Measurements from ENCODE around the gene PSMB5. TPM values are rescaled to one million over a fixed set of nuclear protein-coding genes. Genes with fewer than 3 reads are reported as not detected.

PSMB5 gene
- total RNA-seq, 2 experiments from 2014 or later: 176 to 182 TPM

DNA sequence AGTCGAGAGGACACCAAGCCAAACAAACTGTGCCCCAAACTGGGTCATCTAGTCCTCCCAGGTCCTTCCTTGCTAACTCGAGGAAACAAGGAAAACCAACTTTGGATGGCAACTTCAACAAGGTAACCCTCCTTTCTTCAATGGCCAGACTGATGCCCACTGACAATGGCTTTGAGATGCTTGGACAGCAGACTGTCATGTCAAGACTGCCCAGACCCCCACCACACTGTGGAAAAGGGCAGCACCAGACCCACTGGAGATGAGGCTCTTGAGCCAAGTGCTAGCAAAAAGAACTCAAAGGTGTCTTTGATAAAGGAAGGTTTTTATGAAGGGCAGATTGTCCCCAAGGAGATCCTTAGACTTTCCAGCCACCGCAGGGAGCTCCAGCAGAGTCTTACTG, 31.7 kb upstream of the PSMB5 start:
- ChIA-PET POLR2A (no interaction called here), CTCF (interaction anchor here (0.7 to 3.1 kb wide), 2 partner anchors 9 to 93 kb away, joined by 4 to 53 read pairs; partner anchors contain the start of gene CDH24)

DNA sequence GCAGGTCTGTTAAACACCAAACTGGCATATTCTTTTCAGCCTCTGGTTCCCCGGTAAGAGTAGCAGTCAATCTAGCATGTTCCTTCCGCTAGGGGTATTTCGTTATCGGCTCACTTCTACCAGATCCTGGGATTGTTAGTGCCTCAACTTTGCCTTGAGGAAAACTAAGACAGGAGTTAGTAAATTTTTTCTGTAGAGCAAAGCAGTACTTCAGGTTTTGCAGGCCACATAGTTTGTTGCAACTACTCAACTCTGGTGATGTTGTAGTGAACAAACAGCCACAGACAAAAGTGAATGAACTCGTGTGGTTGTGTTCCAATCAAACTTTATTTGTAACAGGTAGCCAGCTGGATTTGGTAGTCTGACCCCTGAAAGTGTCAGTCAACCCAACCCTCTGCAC, 28.9 kb upstream of the PSMB5 start:
- ChIA-PET POLR2A (no interaction called here), CTCF (interaction anchor here (1.2 to 12.8 kb wide), 3 partner anchors 57 to 507 kb away, joined by 3 to 221 read pairs (median 3); partner anchors contain the start of gene AJUBA)

DNA sequence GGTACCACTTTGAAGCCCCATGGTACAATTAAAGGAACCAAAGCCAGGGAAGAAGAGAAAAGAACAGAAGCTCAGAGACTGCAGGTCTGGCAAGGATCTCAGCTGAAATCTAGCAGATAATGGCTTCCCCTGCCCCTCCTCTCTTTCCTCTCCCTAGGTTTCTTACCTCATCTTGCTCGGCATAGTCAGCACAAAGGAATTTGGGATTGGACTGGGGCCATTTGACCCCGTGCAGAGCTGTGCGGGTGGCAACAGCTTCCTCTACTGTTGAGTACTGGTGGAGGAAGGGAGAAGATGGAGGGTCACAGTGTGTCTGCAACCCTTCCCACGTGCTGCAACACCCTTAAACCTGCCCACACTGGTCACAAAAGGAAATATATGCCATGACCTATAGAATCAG, 27.3 kb upstream of the PSMB5 start:
- CTCF ChIA-PET: interaction anchor here (0.6 to 12.8 kb wide), 7 partner anchors 21 to 505 kb away, joined by 3 to 221 read pairs (median 3); partner anchors contain the start of gene AJUBA
- POLR2A ChIA-PET: interaction anchor here (0.6 to 1.1 kb wide), 2 partner anchors 32 to 55 kb away, joined by 3 read pairs; no protein-coding TSS in a partner anchor

DNA sequence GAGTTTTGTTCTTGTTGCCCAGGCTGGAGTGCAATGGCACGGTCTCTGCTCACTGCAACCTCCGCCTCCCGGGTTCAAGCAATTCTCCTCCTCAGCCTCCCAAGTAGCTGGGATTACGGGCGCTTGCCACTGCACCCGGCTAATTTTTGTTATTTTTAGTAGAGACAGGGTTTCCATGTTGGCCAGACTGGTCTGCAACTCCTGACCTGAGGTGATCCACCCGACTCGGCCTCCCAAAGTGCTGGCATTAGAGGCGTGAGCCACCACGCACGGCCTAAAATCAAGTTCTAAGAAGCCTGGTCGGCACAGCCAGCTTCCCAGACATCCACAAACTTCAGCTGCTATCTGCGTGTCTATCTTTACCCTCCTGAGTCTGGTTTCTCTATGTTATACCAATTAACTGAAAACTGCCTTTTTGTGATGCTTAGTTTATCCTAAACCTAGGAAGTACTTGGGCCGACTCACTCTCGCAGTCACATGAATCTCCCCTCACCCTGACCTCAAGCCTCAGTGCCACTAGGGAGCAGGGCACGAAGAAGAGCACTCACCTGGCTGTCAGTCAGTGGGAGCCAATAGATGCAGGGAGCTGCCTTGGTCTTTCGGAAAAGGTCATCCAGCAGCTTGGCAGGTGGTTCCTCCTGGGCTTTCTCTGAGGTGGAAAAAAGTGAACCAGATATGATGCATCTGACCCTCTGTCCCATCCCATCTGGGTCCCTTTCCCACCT, 26.0 kb upstream of the PSMB5 start:
- ChIA-PET POLR2A (interaction anchor here (0.6 to 1.5 kb wide), 3 partner anchors 9 to 121 kb away, joined by 3 to 8 read pairs (median 4); no protein-coding TSS in a partner anchor), CTCF (interaction anchor here (0.8 to 12.8 kb wide), 10 partner anchors 7 to 87 kb away, joined by 3 to 221 read pairs (median 4); partner anchors contain the start of gene AJUBA)

DNA sequence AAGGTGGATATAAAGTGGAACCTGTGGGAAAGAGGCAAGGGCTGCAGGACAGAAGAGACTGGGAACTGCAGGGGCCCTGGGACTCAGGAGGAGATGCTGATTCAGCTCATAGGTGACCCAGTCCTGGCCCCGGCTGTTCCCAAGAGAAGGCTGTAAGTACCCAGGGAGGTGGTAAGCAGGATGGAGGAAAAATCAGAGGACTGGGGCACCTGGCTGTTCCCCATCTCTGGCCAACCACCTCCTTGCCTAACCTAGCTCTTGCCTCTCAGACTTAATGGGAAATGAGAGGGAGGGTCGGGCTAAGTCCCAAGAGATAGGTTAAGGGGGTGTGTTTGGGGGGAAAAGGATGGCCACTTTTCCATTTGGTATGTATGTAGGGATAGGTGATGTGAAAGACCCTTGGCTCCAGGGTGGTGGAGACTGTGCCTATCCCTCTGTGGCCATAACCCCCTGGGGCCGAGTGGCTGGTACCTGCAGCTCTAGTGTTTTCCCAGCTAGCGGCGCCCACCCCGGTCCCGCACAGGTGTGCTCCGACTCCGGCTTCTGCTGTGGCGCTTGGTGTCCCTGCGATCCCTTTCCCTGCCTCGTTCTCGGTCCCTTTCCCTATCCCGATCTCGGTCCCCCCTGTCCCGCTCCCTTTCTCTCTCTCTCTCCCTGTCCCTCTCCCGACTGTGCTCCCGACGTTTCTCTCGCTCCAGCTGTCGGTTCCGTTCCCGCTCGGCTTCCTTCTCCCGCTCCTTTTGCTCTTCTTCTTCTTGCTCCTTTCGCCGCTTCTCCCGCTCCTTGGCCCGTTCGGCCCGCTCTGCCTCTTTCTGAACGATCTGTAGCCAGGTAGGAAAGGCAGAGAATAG, 24.2 kb upstream of the PSMB5 start:
- CTCF ChIA-PET: interaction anchor here (0.7 to 12.8 kb wide), 26 partner anchors 9 to 236 kb away, joined by 3 to 221 read pairs (median 6); partner anchors contain the start of genes AJUBA, PRMT5 and PSMB5
- POLR2A ChIA-PET: interaction anchor here (0.9 to 1.6 kb wide), 9 partner anchors 9 to 73 kb away, joined by 3 to 8 read pairs (median 4); partner anchors contain the start of genes ACIN1 and C14orf119

DNA sequence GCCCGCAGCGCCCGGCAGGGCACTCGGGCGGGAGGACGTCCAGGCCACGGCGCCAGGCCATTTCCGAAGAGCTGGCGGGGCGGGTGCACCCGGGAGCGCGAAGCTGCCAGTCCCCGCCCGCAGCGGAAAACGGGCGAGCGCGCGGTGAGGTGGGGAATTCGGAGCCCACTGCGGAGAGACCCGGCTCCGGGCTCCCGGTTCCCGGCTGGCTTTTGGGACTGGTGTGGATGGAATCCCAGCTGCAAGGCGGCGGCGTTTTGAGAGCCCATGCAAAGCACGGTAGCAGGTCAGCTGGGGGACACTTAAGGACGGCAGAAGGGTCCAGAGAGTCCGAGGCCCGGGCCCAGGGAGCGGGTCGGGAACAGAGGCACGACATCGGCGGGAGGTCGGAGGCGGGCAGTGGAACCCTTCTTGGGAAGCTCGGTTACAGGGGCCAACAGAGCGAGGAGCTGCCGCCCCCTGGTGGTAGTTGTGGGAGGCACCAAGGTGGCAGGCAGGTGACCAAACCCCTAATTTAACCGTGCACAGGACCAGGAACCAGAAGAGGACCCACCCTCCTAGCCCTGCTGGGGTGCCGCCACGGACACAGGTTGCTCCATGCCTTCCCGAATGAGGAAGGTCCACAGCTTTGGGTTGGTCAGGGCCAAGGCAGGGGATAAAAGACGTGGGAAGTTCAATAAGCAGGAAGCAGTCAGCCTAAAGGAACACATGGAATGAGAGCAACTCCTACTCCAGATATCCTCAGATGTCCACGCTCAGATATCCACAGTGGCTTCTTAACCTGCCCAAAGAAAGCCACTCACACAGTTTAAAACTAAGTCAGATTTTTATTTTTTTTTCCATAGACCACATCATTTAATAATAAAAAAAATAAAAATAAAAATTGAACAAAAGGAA, 23.3 kb upstream of the PSMB5 start:
- CTCF ChIA-PET: interaction anchor here (0.6 to 12.8 kb wide), 32 partner anchors 10 to 235 kb away, joined by 3 to 221 read pairs (median 6); partner anchors contain the start of genes ACIN1, AJUBA, C14orf119 and PRMT5
- POLR2A ChIA-PET: interaction anchor here (0.7 to 1.6 kb wide), 7 partner anchors 10 to 86 kb away, joined by 3 to 8 read pairs (median 4); no protein-coding TSS in a partner anchor

DNA sequence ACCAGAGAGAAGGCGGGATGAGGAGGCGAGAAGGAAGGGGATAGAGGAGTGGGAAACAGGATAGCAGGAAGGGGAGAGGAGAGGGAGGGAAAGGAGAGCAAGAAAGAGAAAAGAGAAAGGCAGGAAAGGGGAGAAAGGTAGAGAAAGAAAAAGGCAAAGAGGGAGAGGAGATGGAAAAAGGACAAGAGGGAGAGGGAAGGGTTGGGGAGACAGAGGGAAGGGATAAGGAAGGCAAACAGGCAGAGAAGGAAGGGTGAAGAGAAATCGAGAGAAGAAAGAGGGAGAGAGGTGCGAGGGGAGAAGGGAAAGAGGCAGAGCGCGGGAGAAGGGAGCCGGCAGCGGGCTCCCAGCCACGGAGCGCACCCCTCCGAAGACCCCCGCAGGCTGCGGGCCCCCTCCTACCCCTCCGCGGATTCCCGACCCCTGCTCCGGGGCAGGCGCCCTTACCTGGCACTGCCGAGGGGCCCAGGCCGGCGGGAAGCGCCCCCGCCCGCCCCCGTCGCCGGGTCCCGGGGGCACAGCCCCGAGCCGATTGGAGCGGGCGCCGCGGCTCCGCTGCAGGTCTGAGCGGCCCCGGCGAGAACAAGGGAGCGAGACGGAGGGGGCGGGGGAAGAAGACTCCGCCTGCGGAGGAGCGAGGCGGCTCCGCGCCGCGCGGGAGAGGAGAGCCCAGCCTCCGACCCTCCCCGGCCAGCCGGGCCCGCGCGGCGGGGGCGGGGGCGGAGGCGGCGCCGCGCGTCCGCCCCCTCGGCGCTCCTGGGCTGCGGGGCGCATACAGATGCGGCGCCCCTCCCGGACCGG, 22.5 kb upstream of the PSMB5 start, which contains the start of gene CDH24:
TSS of gene CDH24 (minus strand) at position 565 of the 801 bp plus-strand sequence. CDS start 1,787 bp downstream, outside the sequence.
- ChIA-PET POLR2A (interaction anchor here (0.6 to 1.6 kb wide), 7 partner anchors 11 to 218 kb away, joined by 3 to 8 read pairs (median 4); no protein-coding TSS in a partner anchor), CTCF (interaction anchor here (0.6 to 12.8 kb wide), 36 partner anchors 11 to 234 kb away, joined by 3 to 221 read pairs (median 6); partner anchors contain the start of genes ACIN1, AJUBA, C14orf119 and PRMT5)

DNA sequence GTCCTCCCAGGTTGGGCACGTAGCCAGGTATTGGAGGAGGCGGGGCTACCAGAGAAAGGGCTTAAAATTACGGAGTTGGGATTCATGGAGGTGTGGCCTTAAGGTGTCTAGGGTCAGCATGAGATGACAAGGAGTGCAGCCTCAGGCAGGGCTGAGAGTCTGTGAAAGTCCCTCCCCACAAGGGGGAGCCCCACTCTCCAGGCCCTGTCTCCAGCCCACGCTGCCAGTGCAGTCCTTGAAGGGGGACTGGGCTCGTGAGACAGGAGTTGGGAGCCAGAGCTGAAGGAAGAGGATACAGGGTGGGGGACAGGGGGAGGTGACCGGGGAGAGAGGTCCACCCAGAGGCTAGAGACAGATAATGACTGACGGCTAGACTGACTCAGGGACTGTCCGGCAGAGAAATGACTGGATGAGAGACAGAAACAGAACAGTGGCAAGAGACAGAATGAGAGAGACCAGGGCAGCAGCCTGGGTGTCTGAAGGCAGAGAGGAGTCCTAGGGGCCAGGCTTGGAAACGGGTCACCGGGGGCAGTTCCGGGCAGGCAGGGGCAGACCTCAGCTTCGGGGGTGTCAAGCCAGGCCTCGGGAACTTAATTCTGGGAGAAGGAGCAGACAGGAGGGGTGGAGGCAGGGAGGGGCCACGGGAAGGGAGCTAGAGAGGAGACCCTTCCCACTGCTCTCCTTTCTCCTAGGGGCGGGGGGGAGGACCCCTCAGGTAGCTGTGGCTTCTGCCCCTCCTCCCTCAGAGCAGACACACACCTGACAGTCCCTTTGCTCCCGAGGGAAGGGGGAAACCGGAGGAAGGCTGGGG, 21.6 kb upstream of the PSMB5 start:
- POLR2A ChIA-PET: interaction anchor here (0.6 kb wide), 1 partner anchor 217 kb away, joined by 7 read pairs; no protein-coding TSS in a partner anchor
- CTCF ChIA-PET: interaction anchor here (0.6 to 12.8 kb wide), 13 partner anchors 12 to 226 kb away, joined by 3 to 221 read pairs (median 7); partner anchors contain the start of genes ACIN1, AJUBA, C14orf119 and HAUS4

DNA sequence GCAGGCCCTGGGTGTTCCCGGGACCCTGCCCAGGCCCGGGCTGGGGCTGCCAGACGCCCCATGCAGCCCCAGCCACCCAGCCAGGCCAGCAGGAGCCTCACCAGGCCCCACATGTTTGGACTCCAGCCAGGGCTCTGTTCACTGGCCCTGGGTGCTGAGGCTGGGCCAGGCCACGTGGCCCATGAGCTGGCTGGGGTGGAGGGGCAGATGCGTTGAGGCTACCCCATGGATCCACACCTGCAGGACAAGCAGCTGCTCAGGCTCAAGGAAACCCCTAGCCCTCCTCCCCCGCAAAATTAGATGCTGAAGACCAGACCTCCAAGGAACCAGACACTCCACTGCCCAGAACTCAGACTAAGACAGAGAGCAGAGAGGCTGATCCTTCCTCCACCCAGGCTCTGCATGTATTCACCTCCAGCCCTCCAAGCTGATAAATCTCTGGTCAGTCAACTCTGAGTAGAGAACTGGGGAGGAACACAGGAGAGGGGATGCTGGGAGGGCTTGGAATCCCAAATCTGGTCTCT, 21.0 kb upstream of the PSMB5 start:
- ChIA-PET POLR2A (no interaction called here), CTCF (interaction anchor here (0.6 to 12.8 kb wide), 10 partner anchors 12 to 231 kb away, joined by 3 to 221 read pairs (median 6); partner anchors contain the start of genes AJUBA and PSMB5)

DNA sequence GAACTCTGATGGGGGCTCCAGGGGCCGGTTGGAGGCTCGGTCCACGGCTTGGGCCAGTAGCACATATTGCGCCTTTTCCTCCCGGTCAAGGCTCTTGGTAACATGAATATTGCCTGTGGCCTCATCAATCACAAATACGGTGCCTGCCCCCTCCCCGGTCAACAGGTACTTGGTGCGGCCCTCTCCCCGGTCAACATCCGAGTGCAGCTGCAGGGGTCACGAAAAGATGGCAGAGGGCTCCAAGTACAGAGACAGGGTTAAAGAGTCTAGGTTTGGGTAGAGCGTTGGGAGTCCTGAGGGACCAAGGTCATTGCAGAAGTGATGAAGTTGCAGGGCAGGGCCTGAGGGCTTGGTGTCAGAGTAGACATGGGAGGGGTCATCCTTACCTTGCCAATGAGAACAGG, 20.4 kb upstream of the PSMB5 start:
- POLR2A ChIA-PET: no interaction called here

DNA sequence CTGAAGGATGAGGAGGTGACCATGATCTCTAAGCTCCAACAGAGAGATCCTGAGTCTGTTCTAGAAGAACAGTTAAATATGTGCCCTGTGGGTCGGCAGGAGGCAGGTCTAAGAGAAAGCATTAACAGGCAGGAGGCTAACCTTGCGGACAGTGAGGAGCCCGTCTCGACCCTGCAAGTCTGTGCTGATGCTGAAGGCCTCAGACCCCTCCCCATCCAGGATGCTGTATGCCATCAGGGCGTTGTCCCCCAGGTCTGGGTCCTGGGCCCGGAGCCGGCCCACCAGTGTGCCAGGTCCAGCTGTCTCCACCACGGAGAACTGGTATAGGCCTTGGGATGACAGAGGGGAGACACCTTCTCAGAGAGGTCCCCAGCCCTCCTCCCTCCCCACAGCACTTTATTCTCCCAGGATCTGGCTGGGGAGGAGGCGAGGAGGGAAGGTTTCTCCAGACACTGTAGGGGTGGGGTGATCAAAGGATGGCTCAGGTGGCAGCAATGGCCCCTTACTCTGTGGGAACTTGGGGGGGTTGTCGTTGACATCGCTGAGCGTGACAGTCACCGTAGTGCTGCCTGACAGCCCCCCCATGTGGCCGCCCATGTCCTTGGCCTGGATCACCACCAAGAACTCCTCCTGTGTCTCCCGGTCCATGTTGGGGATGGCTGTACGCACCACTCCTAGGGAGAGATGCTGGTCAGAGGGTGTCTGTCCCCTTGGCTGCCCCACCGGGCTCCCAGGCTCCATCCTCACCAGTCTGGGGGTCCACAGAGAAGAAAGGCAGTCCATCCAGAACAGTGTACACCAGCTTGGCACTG, 19.5 kb upstream of the PSMB5 start:
- POLR2A ChIA-PET: interaction anchor here (0.6 to 0.7 kb wide), 2 partner anchors 47 to 61 kb away, joined by 3 to 6 read pairs; no protein-coding TSS in a partner anchor
- CTCF ChIA-PET: interaction anchor here (0.6 to 12.8 kb wide), 6 partner anchors 14 to 81 kb away, joined by 3 to 221 read pairs (median 17); partner anchors contain the start of gene AJUBA

More for the DNA sequence above, 20.4 kb upstream of the PSMB5 start:
- CTCF ChIA-PET: interaction anchor here (0.6 to 12.8 kb wide), 9 partner anchors 13 to 231 kb away, joined by 3 to 221 read pairs (median 9); partner anchors contain the start of genes AJUBA and PSMB5

DNA sequence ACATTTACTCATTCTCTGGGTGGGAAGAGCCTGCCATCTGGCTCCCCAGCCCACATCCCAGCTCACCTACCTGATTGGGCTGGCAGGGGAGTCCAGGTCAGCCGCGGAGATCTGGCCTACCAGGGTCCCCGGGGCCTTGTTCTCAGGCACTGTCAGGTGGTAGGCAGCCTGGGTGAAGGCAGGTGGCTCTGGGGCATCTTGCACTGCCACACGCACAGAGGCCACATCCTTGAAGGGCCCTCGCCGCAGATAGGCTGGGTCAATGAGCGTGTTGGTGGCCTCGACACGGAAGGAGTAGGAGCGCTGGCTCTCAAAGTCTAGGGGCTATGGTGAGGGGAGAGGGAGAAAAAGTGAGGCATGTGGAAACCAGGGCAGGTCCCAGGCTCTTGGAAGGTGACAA, 18.7 kb upstream of the PSMB5 start:
- POLR2A ChIA-PET: no interaction called here
- CTCF ChIA-PET: interaction anchor here (0.6 to 12.8 kb wide), 5 partner anchors 35 to 80 kb away, joined by 3 to 221 read pairs (median 6); partner anchors contain the start of gene AJUBA

DNA sequence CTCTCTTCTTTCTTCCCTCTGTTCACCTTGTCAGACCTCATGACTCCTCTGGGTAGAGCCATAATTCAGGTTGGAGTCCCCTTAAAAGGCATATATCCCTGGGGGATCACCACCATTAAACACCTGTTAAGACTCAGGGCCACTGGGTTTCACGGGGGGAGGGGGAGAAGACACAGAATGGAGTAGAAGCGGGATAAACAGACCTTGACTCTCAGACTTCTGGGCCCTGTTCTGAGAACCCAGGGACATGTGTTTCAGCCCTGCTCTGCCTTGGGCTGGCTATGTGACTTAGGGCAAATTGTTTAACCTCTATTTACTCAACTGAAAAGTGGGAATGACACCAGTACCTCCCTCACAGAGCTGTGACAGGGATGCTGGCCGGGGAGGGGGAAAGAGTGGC, 18.0 kb upstream of the PSMB5 start:
- POLR2A ChIA-PET: no interaction called here

DNA sequence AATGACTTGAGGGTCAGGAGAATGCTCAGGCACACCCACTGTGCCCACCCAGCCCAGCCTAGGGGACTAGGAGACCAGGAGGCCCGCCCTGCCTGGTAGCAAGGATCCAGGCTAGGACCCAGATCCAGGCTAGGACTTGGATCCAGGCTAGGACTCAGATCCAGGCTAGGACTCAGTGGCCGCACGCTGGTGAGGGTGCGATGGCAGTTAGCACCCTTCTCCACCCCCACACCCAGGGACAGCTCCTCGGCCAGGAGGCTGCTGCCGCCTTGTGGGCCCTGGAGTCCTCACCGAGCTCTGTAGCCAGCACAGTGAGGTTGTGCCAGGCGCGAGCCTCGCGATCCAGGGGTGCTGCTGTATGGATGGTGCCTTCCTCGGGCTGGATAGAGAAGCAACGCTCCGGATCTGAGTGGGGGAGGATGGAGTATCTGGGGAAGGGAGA, 17.5 kb upstream of the PSMB5 start:
- POLR2A ChIA-PET: no interaction called here
- CTCF ChIA-PET: interaction anchor here (1.4 to 12.8 kb wide), 4 partner anchors 45 to 66 kb away, joined by 3 to 221 read pairs (median 16); partner anchors contain the start of gene AJUBA

More for the DNA sequence above, 18.0 kb upstream of the PSMB5 start:
- CTCF ChIA-PET: interaction anchor here (4.8 to 12.8 kb wide), 2 partner anchors 57 to 67 kb away, joined by 28 to 221 read pairs; partner anchors contain the start of gene AJUBA
